Measurements from ENCODE around the gene GXYLT2. TPM values are rescaled to one million over a fixed set of nuclear protein-coding genes. Genes with fewer than 3 reads are reported as not detected.

GXYLT2 gene
- total and polyA plus RNA-seq, 2 experiments from 2014 or later, result 2.0 to 5.8 TPM

- TF ChIP-seq CTCF (conservative IDR thresholded peaks at IDR 0.05; ENCODE audit: low read depth in 2 of 2) (no peak), ETS1 (IDR thresholded peaks at IDR 0.05) (no peak), REST (IDR thresholded peaks at IDR 0.05; ENCODE audit: unreplicated experiment) (no peak), NANOG (IDR thresholded peaks at IDR 0.05; ENCODE audit: borderline replicate concordance) (no peak), CREB1 (CRISPR knock-in tag; IDR thresholded peaks at IDR 0.05; ENCODE audit: low read depth) (no peak)
These were observed 28.4 kb downstream of the GXYLT2 start (continued) for GRCh38 chr3:72916250-72916649.

GRCh38 chr3:72919520-72919919, 31.7 kb downstream of the GXYLT2 start:
- H2AFZ ChIP-seq, result no peak overlapping the region
- H3K27ac ChIP-seq (ENCODE audit: low read depth), result no peak overlapping the region
- Mint-ChIP-seq H3K4me1 (no peaks in the 10 kb centered on the region; the same call in 2 of the 3 replicates), H3K4me3 (no peak overlapping the region), H3K36me3 (ENCODE audit: low read depth) (0 out of 3 replicates have a peak, but pooled peaks cover 4% of the 10 kb centered on the region), H3K27ac (no peak overlapping the region), H3K9me3 (no peaks in the 10 kb centered on the region; the same call in 2 of the 3 replicates), H3K27me3 (ENCODE audit: insufficient read depth, low read depth, poor library complexity) (no peaks in the 10 kb centered on the region)
- TF ChIP-seq ZNF462 (CRISPR knock-in tag; IDR thresholded peaks at IDR 0.05) (no peak), NANOG (IDR thresholded peaks at IDR 0.05; ENCODE audit: borderline replicate concordance) (no peak), POLR2AphosphoS5 (IDR thresholded peaks at IDR 0.05; ENCODE audit: low read depth) (no peak), JUNB (IDR thresholded peaks at IDR 0.05; ENCODE audit: unreplicated experiment) (no peak), ZNF331 (CRISPR knock-in tag; IDR thresholded peaks at IDR 0.05; ENCODE audit: low read depth) (no peak), EZH2phosphoT487 (IDR thresholded peaks at IDR 0.05; ENCODE audit: unreplicated experiment) (no peak), ZNF114 (CRISPR knock-in tag; IDR thresholded peaks at IDR 0.05) (no peak), EZH2 (IDR thresholded peaks at IDR 0.05; ENCODE audit: low read depth, unreplicated experiment) (no peak)
- ATAC-seq (no peak), DNase-seq (ENCODE audit: low spot score) (no peak)
- no peaks in the 10 kb centered on the region for H3F3A ChIP-seq (replicated peaks; ENCODE audit: low read depth)
- no peaks in the 10 kb centered on the region for H4K20me1 ChIP-seq (replicated peaks; ENCODE audit: insufficient read depth)
- H3K4me2 ChIP-seq, result no peak overlapping the region
- H3K79me2 ChIP-seq (replicated peaks; ENCODE audit: insufficient read depth), result no peaks in the 10 kb centered on the region
- H3K27me3 ChIP-seq (ENCODE audit: insufficient read depth), result no peaks in the 10 kb centered on the region
- H3K4me1 ChIP-seq (ENCODE audit: insufficient read depth), result no peaks in the 10 kb centered on the region
- H3K9me2 ChIP-seq (ENCODE audit: insufficient read depth), result no peaks in the 10 kb centered on the region
- no peaks in the 10 kb centered on the region for H3K36me3 ChIP-seq (ENCODE audit: insufficient read depth)
- H3K4me3 ChIP-seq, result no peak overlapping the region

Data from GM23338 (cell line).